ENCODE results near the gene SGMS1. TPM values are rescaled to one million over a fixed set of nuclear protein-coding genes. Genes with fewer than 3 reads are reported as not detected.

The SGMS1 gene
- total and polyA plus RNA-seq, 8 donors, result 47.0 to 58.1 (median 54.0) TPM

DNA sequence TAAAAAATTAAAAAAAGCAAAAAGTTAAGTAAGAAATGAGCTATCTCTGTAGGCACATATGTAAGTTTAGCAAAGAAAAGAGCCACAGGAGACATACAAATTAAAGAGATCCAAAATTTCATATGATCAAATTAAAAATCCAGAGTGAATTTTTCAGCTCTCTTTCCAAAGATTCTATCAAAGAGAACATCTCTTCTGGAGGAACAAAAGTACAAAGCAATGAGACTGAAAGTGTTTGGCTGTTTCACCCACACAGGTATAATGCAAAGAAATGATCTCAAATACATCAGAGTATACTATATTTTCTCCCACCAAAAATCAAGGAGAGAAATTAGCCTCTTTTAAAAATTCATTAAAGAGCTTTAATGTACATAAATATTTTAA lies 297.6 kb downstream of the SGMS1 start:
- DNase-seq (no peak), ATAC-seq (no peak)
- TF ChIP-seq, protein P1, sequence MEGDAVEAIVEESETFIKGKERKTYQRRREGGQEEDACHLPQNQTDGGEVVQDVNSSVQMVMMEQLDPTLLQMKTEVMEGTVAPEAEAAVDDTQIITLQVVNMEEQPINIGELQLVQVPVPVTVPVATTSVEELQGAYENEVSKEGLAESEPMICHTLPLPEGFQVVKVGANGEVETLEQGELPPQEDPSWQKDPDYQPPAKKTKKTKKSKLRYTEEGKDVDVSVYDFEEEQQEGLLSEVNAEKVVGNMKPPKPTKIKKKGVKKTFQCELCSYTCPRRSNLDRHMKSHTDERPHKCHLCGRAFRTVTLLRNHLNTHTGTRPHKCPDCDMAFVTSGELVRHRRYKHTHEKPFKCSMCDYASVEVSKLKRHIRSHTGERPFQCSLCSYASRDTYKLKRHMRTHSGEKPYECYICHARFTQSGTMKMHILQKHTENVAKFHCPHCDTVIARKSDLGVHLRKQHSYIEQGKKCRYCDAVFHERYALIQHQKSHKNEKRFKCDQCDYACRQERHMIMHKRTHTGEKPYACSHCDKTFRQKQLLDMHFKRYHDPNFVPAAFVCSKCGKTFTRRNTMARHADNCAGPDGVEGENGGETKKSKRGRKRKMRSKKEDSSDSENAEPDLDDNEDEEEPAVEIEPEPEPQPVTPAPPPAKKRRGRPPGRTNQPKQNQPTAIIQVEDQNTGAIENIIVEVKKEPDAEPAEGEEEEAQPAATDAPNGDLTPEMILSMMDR (IDR thresholded peaks at IDR 0.05), result no peak
- H3K4me1 ChIP-seq, result peaks cover 17 to 58% of the 10 kb centered on the region in 2 donors
- peak overlapping the region; percentile 51 to 63 for H3K27ac ChIP-seq
- no peaks in the 10 kb centered on the region for H3K27me3 ChIP-seq
- H3K4me3 ChIP-seq, result no peak overlapping the region
- intact Hi-C loops (cut with DNase I), result no loop called here
- H3K36me3 ChIP-seq, result no peaks in the 10 kb centered on the region
- no peaks in the 10 kb centered on the region for H3K9me3 ChIP-seq

DNA sequence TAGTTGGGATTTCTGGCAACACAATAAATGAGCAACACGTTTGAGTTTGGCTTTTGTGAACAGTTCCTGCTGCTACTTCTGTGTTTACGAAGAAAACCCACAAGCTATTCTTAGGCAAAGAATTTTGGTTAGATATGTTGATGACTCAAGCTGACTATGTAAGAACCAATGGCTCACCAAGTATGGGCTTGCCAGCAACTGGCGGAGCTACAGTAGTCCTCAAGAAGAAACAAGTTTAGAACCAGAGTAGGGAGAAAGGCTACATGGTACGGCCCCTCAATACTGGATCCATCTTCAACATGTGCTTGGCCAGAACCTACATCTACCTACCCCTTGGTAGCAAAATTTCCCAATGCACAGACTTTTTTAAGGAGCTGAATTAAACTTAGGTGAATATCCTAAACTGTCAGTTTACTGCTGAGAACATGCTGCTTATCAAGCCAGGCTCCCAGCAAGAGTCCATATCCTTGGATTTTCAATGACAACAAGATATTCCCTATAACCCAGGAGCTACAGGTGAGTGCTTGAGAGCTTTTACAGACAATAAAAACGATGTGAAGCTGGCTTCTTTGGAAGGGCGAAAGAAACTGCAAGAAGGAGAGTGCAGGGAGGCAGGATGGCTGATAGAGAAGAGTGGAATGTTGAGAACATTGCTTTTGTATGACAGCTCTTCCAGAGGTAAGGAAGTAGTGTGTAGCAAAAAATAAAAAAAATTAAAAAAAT lies 298.1 kb downstream of the SGMS1 start:
- no peaks in the 10 kb centered on the region for H3K36me3 ChIP-seq
- H3K9me3 ChIP-seq, result no peaks in the 10 kb centered on the region
- no peaks in the 10 kb centered on the region for H3K27me3 ChIP-seq
- H3K27ac ChIP-seq, result peak overlapping the region; percentile 7 to 63
- peaks cover 17 to 58% of the 10 kb centered on the region in 2 donors for H3K4me1 ChIP-seq
- DNase-seq (peak in 1 of 4 donors; percentile 45), ATAC-seq (peak; percentile 76)
- H3K4me3 ChIP-seq, result no peak overlapping the region
- intact Hi-C loops (cut with DNase I), result no loop called here
- TF ChIP-seq, protein P1 (IDR thresholded peaks at IDR 0.05), result no peak

DNA sequence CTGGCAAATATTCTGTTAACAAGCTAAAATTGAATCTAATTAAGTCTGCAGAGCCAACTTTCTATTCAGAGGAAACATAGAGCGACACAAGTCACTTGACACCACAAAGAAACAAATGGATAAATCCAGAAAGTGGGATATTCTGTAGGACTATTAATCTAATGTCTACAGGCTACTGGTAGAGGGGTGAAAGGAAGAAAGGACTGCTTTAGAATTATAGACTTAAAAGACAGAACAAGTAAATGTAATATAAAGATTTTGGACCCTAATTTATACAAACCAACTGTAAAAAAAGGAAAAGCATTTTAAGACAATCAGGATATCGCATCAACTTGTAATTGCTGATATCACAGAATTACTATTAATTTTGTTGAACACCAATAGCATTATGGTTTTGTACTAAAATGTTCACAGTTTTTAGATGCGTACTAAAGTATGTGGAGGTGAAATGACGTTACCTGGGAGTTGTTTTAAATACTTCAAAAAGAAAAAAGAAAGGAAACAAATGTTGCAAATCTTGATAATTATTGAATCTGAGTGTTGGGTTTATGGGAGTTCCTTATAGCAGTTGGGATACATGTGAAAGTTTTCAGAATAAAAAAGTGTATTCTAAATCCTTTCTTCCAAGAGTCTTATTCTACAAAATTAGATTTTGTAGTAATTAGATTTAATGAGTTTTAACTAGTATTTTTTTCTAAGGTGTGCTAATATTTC lies 298.9 kb downstream of the SGMS1 start:
- Histone ChIP-seq H3K9me3 (no peaks in the 10 kb centered on the region), H3K27me3 (no peaks in the 10 kb centered on the region), H3K36me3 (no peaks in the 10 kb centered on the region), H3K4me3 (no peak overlapping the region), H3K4me1 (peaks cover 17 to 58% of the 10 kb centered on the region in 2 donors), H3K27ac (no peak overlapping the region)
- TF ChIP-seq, protein P1 (IDR thresholded peaks at IDR 0.05), result no peak
- DNase-seq (no peak), ATAC-seq (no peak)
- intact Hi-C loops (cut with DNase I), result no loop called here

DNA sequence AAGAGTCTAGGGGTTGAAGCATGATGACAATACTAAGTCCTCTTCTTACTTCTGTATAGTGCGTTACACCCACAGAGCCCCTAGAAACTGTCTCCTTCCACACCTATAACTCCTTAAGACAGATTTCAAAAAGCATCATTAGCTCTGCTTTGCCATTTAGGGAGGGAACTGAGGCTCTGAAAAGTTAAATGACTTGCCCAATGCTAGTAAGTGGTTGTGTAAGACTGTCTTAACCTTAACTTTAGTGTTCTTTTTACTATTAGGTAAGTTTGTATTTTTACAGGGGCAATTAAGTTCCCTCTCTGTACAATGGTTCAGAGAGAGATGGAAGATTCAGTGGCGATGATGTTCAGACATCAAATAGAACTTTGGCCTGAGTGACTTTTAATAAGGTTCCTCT lies 299.7 kb downstream of the SGMS1 start:
- ATAC-seq, result no peak
- Histone ChIP-seq H3K27ac (peak overlapping the region in 1 of 2 donors; percentile 62), H3K36me3 (no peaks in the 10 kb centered on the region), H3K4me1 (peaks cover 11 to 52% of the 10 kb centered on the region in 2 donors), H3K4me3 (no peak overlapping the region), H3K9me3 (no peaks in the 10 kb centered on the region), H3K27me3 (no peaks in the 10 kb centered on the region)
- no peak for DNase-seq
- TF ChIP-seq, protein P1 (IDR thresholded peaks at IDR 0.05), result no peak
- intact Hi-C loops (cut with DNase I), result no loop called here

DNA sequence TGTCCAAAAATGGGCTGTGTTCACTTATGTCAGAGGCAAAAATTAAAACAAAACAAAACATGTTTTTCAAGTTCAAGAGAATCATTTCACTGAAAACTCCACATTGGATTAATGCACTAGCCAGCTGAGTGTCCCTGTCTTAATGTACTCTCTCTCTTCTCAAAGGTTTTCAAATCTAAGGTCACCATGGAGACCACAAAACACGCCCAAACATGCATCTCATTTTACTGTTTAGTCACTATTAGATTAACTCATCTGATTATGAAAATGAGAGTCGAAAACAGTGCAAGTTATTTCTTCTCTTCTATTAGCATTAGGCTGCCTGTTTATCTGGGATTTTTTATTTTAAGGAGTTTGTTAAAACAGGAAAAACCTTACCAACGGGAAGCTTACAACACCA lies 301.7 kb downstream of the SGMS1 start:
- DNase-seq (no peak), ATAC-seq (peak; percentile 43)
- Histone ChIP-seq H3K27me3 (no peaks in the 10 kb centered on the region), H3K36me3 (no peaks in the 10 kb centered on the region), H3K4me1 (peaks cover 11 to 49% of the 10 kb centered on the region in 2 donors), H3K9me3 (no peaks in the 10 kb centered on the region), H3K27ac (no peak overlapping the region), H3K4me3 (no peak overlapping the region)
- TF ChIP-seq, protein P1 (IDR thresholded peaks at IDR 0.05), result no peak
- intact Hi-C loops (cut with DNase I), result no loop called here
